Breast epithelium (tissue), 3 donors: Measurements from ENCODE around the gene ARHGAP10.

Experiments used
- POLR2A ChIP-seq: fragments of 450-650 bp; IDR thresholded peaks from one replicate; pipeline ENCODE4 v1.6.1; 2016; ENCODE audit warnings: antibody characterized with exemption, mild to moderate bottlenecking, moderate library complexity
- POLR2AphosphoS5 ChIP-seq, 3 donors: sonication (generic); formaldehyde crosslinking; IDR thresholded peaks; one replicate each; pipeline ENCODE4 v1.6.1; 2017; ENCODE audit warnings: antibody characterized with exemption in 3 of 3
- TF ChIP-seq, protein P1 (sequence below), 3 donors: fragments of 450-650 bp; IDR thresholded peaks; one replicate each; pipeline ENCODE4 v1.5.1; 2016 to 2017; ENCODE audit warnings: antibody characterized with exemption in 3 of 3, mild to moderate bottlenecking in 3 of 3, moderate library complexity in 3 of 3

DNA sequence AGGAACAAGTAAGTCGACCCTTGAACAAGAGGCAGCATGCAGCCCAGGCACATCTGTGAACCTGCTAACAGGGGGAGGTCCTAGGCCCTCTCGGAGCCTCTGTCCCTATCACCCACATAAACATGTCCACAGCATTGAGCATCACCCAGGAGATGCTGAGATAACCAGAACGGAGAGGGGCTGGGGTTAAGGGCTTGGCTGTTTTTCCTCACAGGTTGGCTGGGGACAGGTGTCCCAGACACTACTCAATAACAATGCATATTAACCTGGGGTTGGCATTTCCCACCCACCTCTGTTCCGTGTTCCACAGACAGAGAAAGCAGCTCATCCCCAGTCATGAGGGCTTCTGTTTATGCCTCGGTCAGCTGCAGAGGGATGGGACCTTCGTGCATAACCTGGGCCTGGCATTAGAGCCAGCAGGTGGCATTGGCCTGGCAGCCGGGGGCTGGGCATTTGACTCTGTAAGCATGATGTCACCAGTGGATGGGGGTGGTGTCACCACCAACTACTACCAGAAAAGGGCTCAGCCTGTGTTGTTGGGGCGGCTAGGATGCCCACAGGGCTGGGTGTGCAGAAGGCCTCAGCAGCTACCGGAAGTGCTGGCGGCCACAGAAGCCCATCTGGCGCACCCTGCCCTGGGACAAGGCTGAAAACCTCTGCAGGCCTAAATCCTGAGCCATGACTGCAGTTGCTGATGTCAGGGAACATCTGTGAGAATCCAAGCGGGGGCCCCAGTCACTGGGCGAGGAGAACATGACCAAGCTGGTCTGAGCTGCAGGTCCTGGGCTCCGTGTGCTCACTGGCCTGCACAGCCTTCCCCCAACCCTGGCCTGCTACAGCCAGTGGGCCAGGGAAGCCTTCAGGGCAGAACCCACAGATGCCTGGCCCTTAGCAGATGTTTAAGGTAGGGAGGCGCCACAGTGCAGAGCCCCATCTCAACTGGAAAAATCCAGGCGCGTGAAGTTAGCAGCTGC, 358.9 kb downstream of the ARHGAP10 start:
- TF ChIP-seq, protein P1, sequence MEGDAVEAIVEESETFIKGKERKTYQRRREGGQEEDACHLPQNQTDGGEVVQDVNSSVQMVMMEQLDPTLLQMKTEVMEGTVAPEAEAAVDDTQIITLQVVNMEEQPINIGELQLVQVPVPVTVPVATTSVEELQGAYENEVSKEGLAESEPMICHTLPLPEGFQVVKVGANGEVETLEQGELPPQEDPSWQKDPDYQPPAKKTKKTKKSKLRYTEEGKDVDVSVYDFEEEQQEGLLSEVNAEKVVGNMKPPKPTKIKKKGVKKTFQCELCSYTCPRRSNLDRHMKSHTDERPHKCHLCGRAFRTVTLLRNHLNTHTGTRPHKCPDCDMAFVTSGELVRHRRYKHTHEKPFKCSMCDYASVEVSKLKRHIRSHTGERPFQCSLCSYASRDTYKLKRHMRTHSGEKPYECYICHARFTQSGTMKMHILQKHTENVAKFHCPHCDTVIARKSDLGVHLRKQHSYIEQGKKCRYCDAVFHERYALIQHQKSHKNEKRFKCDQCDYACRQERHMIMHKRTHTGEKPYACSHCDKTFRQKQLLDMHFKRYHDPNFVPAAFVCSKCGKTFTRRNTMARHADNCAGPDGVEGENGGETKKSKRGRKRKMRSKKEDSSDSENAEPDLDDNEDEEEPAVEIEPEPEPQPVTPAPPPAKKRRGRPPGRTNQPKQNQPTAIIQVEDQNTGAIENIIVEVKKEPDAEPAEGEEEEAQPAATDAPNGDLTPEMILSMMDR (IDR thresholded peaks at IDR 0.05) = no peak
- TF ChIP-seq POLR2AphosphoS5 (IDR thresholded peaks at IDR 0.05) (no peak), POLR2A (no peak)
